Mammary epithelial cell (primary cell): ENCODE measurements around the gene NATD1.

ENCODE experiments used
- CTCF ChIP-seq, 2 donors: IDR thresholded peaks in 1 of 2; conservative IDR thresholded peaks in 1 of 2; 2 replicates each; pipeline ENCODE4 v1.5.1; 2011 to 2012; ENCODE audit warnings: inconsistent platforms in 2 of 2, low read length in 2 of 2, mild to moderate bottlenecking in 2 of 2, control low read depth in 1 of 2, low read depth in 1 of 2; ENCODE audit not compliant: insufficient read depth in 1 of 2; ENCODE audit errors: extremely low read depth in 1 of 2
- EZH2 ChIP-seq: IDR thresholded peaks from 2 replicates; pipeline ENCODE4 v1.6.1; 2012; ENCODE audit warnings: low read length, inconsistent platforms, borderline replicate concordance

- TF ChIP-seq CTCF (conservative IDR thresholded peaks at IDR 0.05 in 1 of 2, IDR thresholded peaks at IDR 0.05 in 1 of 2; ENCODE audit: extremely low read depth in 1 of 2, insufficient read depth in 1 of 2, low read depth in 1 of 2, low read length in 2 of 2) (no peak), EZH2 (no peak)
Measured at GRCh38 chr17:21286066-21286770, 33.0 kb upstream of the NATD1 start.
